Hematopoietic multipotent progenitor cell (in vitro differentiated cells): ENCODE data around the gene MCM7. TPM values are rescaled to one million over a fixed set of nuclear protein-coding genes. Genes with fewer than 3 reads are reported as not detected.

Source experiments
- DNase-seq, 3 donors: peaks; one replicate each; pipeline ENCODE4 v3.0.0-alpha.2; 2011 to 2015; ENCODE audit warnings: low read depth in 2 of 3, low spot score in 2 of 3
- total RNA-seq: library from RNA; depleted of rRNA; stranded (reverse); fragments of >200 nt; gene quantifications from one replicate; pipeline ENCODE4 v1.2.3, GENCODE V29; 2012

The MCM7 gene
- total RNA-seq, 1 donor, result 217 TPM

GRCh38 chr7:100098913-100099312 lies 2.3 kb downstream of the MCM7 start:
- no peak for DNase-seq

GRCh38 chr7:100095704-100096103 lies 5.5 kb downstream of the MCM7 start:
- DNase-seq, result no peak

DNA sequence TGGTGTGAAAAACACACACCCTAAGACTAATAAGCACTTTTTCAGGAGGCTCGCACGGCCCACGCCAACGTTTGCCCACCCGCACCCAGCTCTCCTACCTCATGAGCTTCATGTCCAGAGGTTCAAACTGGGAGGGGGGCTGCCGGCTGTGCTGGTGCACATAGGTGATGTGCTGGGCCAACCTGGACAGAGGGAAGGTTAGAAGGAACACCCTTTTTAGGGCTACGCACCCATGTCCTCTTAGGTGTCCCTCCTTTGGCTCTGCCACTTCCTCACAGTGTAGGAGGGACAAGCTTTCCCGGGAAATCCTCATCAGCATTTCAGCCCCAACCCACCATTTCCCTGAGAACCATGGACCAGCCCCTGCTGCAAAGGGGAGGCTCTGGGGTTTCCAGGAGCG lies 5.9 kb downstream of the MCM7 start:
- DNase-seq, result no peak

DNA sequence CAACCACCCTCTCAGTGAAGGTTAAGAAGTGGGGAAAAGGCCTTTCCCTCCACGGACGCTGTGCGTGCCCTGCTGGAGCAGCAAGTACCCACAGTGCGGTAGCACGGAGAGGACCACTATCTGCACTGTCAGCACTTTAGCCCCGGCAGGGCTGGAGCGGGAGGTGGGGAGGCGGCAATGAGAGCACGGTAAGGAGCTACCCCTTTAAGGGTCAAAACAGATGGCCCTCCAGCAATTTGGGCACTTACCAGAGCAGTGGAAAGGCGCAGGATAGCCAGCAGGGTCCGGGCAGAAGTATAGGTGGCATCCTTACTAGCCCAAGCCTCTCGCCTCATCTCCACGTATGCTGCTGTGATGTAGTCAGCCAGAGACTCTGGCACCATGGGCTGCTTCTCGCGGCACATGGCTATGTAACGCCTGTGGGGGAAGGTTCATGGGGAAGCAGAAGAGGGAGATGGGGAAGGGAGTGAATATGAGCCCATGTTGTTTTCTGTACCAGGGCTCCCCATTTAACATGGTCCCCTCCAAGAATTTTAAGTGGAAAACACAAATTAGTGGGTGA lies 7.2 kb downstream of the MCM7 start:
- no peak for DNase-seq

- no peak for DNase-seq
Measured at GRCh38 chr7:100093498-100093897, 7.7 kb downstream of the MCM7 start.

DNA sequence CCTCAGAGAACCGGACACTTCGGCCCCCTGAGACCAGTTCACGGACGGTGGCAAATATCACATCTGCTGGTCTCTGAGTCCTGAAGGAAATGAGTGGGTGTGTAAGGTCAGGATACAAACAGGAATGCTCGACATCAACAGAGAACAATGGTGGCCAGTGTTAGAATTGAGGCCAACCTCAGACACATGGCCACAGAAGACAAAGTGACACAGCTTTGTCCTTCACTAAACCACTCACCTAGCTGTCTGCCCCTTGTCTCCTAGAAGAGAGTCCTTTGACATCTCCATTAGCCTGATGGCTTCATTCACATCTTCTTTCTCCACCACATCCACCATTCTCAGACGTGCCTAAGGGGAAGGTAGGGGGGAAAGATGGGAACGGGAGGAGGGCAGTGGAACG lies 8.1 kb downstream of the MCM7 start:
- DNase-seq, result no peak

GRCh38 chr7:100091411-100092181 lies 9.6 kb downstream of the MCM7 start:
- no peak for DNase-seq

GRCh38 chr7:100090527-100091410 lies 10.4 kb downstream of the MCM7 start:
- DNase-seq, result no peak

DNA sequence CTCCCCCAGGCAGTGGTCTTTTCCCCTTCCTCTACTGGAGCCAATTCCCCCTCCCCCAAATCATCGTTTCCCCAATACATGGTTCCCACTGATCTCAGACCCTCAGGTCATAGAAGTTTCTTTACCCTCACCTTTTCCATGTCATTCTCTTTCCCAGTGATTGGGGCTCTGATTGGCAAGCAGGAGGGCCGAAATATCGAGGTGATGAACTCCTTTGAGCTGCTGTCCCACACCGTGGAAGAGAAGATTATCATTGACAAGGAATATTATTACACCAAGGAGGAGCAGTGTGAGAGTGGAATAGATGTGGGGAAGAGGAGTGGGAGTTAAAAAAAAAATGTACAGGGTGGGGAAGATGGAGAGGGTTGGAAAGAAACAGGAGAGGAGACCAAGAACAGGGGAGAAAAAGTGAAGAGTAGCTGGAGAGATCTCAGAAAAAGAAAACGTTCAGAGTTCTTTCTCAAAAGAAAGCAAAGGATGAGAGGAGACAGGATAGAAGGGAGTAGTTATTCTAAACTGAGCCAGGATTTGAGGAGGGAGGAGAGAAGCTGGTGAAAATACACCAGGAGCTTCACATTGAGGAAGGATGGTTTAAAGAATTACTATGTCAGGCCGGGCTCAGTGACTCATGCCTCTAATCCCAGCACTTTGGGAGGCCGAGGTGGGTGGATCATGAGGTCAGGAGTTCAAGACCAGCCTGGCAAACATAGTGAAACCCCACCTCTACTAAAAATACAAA lies 11.6 kb downstream of the MCM7 start:
- DNase-seq, result no peak

DNA sequence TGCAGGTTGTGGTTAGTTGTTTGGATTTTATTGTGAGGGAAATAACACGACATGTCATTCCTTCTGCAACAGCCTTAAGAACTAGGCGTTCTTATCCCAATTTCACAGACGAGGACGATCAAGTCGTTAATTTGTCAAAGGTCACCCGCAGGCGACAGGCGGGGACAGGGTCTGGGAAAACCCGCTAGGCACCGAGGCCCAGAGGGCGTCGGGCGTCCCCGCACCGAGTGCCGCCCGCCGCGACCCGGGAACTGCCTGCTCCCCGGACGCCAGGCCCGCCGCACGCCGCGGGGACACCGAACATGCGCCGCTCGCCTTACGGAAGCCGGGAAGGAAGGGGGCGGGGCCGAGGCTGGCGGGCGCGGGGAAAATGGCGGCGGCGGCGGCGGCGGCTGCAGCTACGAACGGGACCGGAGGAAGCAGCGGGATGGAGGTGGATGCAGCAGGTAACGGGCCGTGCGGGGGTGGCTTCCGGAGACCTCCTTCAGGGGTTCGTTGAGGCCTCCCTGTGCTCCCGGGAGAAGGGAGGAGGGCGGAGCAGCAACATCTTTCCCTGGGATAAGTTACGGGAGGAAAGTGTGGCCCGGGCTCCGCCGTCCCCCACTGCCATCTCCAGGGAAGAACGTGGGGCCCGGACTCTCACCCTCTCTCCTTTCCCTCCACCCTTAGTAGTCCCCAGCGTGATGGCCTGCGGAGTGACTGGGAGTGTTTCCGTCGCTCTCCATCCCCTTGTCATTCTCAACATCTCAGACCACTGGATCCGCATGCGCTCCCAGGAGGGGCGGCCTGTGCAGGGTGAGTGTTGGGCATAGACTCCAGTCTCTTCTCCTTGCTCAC lies 12.4 kb downstream of the MCM7 start, which contains the start of gene COPS6:
TSS of gene COPS6 (plus strand) at position 349 of the 837 bp plus-strand sequence. CDS start at position 371, 22 bp downstream.
- DNase-seq, result peak; percentile 74 to 79 (median 78)

- DNase-seq, result no peak
Measured at GRCh38 chr7:100088095-100088620, 13.0 kb downstream of the MCM7 start.

DNA sequence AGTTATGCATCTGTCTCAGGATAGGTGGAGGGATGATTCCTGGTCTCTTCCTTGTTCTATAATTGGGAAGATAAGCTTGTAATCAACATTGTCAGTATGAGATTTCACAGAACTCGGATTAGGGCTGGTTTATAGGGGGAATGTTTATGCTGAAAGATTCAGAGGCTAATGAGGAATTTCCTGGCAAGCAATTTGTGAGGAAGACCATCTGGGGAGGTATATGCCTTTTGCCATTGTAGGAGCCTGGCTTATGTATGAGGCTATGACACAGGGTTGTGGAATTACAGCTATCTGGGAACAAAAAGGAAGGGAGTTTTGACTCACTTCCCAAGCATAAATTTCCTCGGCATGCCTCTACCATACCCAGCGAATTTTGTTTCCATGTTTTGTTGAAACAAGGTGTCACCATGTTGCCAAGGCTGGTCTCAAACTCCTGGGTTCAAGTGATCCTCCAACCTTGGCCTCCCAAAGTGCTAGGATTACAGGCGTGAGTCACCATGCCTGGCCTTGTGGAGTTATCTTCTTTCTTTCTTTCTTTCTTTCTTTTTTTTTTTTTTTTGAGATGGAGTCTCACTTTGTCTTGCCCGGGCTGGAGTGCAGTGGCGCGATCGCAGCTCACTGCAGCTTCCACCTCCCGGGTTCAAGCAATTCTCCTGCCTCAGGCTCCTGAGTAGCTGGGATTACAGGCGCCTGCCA lies 14.0 kb downstream of the MCM7 start:
- no peak for DNase-seq

DNA sequence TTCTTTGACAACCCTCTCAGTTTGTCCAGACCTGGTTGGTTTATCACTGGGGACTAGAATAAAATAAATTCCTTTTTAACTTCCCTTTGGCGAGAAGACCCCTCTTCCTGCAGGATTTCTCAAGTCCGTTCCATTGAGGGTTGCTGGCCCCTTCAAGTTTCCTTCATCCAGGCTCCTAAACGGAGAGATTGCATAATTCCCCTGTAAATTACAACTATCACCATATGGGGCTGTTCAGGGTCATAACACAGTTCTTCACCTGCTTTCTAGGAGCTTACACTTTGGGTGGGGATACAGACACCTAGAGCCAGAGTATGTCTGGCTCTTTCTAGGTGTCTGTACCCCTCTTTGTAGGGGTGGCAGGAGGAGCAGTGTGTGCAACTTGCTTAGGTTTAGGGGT lies 15.7 kb downstream of the MCM7 start:
- no peak for DNase-seq

DNA sequence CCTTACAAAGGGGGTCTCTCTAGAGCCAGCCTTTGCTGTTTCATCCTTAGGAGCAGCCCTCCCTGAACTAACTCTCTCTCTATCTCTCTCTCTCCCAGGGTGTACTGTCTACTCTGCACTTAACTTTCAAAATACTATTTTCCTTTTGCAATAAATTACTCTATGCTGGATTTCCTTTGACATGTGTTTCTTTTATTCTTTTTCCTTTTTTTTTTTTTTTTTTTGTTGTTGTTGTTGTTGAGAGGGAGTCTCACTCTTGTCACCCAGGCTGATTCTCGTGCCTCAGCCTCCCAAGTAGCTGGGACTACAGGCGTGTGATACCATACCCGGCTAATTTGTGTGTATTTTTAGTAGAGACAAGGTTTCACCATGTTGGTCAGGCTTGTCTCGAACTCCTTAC lies 18.2 kb downstream of the MCM7 start:
- DNase-seq, result no peak

DNA sequence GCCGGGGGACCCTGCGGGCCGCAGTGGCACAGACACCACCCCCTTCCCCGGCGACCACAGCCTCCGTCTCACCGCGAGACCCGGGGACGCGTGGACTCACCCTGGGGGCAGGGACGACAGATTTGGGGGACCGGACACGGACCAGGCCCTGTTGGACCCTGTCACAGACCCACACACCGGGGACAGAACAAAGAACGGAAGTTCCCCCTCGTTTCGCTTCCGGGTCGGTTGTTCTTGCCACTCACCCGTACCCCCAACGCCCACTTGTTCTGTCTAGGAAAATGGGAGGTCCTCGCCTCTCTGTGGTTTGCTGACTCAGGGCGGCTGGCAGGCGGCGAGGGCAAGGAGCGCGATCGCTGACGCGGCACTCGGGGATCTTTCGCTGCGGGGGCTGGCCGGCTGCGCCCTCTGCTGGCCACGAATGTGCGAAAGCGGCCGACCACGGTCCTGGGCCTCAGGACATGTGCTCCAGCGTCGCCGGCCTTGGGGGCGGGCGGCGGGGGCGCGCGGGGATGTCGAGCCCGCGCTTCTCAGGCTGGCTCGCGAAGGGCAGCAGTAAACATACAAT lies 19.6 kb downstream of the MCM7 start, which contains the start of gene ZNF3:
TSS of gene ZNF3 (minus strand) at position 189 of the 568 bp plus-strand sequence. CDS start 4,366 bp downstream, outside the sequence.
- peak; percentile 92 to 100 (median 99) for DNase-seq

- peak in 2 of 3 donors; percentile 16 to 41 for DNase-seq
Measured at GRCh38 chr7:100080907-100081534, 20.2 kb downstream of the MCM7 start.

- DNase-seq, result no peak
Measured at GRCh38 chr7:100079024-100079560, 22.1 kb downstream of the MCM7 start.

- DNase-seq, result no peak
Measured at GRCh38 chr7:100077205-100077604, 24.0 kb downstream of the MCM7 start.
